Ascending aorta (tissue), 2 donors: Measurements from ENCODE around the gene MDM1. TPM values are rescaled to one million over a fixed set of nuclear protein-coding genes. Genes with fewer than 3 reads are reported as not detected.

Source experiments
- DNase-seq, 2 donors: peaks; one replicate each; pipeline ENCODE4 v3.0.0-alpha.2; 2019; ENCODE audit warnings: low spot score in 2 of 2
- H3K27ac ChIP-seq, 2 donors: fragments of 200-600 bp; sonication (generic); one replicate each; pipeline ENCODE4 v1.5.1; 2016 to 2017; ENCODE audit warnings: mild to moderate bottlenecking in 1 of 2
- H3K27me3 ChIP-seq: fragments of 200-600 bp; sonication (generic); one replicate; pipeline ENCODE4 v1.5.1; 2017
- H3K36me3 ChIP-seq, 2 donors: fragments of 200-600 bp; sonication (generic); one replicate each; pipeline ENCODE4 v1.5.1; 2016
- H3K4me1 ChIP-seq, 2 donors: fragments of 200-600 bp; sonication (generic); one replicate each; pipeline ENCODE4 v1.5.1; 2016 to 2017; ENCODE audit warnings: mild to moderate bottlenecking in 1 of 2
- H3K4me3 ChIP-seq, 2 donors: fragments of 200-600 bp; sonication (generic); one replicate each; pipeline ENCODE4 v1.5.1; 2016 to 2017; ENCODE audit warnings: mild to moderate bottlenecking in 1 of 2
- H3K9me3 ChIP-seq, 2 donors: fragments of 200-600 bp; sonication (generic); one replicate each; pipeline ENCODE4 v1.5.1; 2016
- CTCF ChIP-seq, 3 experiments: fragments of 200-600 bp in 2 of 3; fragments of 450-650 bp in 1 of 3; sonication (generic) in 2 of 3; IDR thresholded peaks; one replicate each; pipeline ENCODE4 v1.5.1; 2016 to 2019; ENCODE audit warnings: antibody characterized with exemption in 3 of 3, mild to moderate bottlenecking in 1 of 3, moderate library complexity in 1 of 3
- intact Hi-C: fragments of 100-400 bp; cut with DNase I; formaldehyde crosslinking; loops from one replicate; pipeline ENCODE4 v1.15.1; 2023
- total RNA-seq: library from RNA; depleted of rRNA; stranded (reverse); fragments of >200 nt; gene quantifications from one replicate; pipeline ENCODE4 v1.1.0, GENCODE V29; 2016

Gene MDM1
- total RNA-seq, 1 donor from 2014 or later, result 9.5 TPM

- Histone ChIP-seq H3K4me1 (no peaks in the 10 kb centered on the region), H3K4me3 (no peak overlapping the region), H3K36me3 (peaks cover 13 to 30% of the 10 kb centered on the region in 2 donors), H3K9me3 (peaks cover 6 to 16% of the 10 kb centered on the region in 2 donors), H3K27me3 (no peaks in the 10 kb centered on the region), H3K27ac (no peak overlapping the region)
- intact Hi-C loops, result no loop called here
- DNase-seq, result no peak
- TF ChIP-seq CTCF (IDR thresholded peaks at IDR 0.05), result no peak
Measured at GRCh38 chr12:68303850-68304249, 28.3 kb downstream of the MDM1 start.

- Histone ChIP-seq H3K27ac (no peak overlapping the region), H3K9me3 (peaks cover 6 to 18% of the 10 kb centered on the region in 2 donors), H3K4me1 (no peaks in the 10 kb centered on the region), H3K36me3 (peaks cover 8 to 36% of the 10 kb centered on the region in 2 donors), H3K27me3 (no peaks in the 10 kb centered on the region), H3K4me3 (no peak overlapping the region)
- TF ChIP-seq CTCF (IDR thresholded peaks at IDR 0.05), result no peak
- intact Hi-C loops, result no loop called here
- DNase-seq, result no peak
Measured at GRCh38 chr12:68297929-68298328, 34.2 kb downstream of the MDM1 start.

- no peak for DNase-seq
- Histone ChIP-seq H3K36me3 (peaks cover 0 to 6% of the 10 kb centered on the region in 2 donors), H3K9me3 (peaks cover 0 to 6% of the 10 kb centered on the region in 2 donors), H3K27ac (no peak overlapping the region), H3K4me1 (no peaks in the 10 kb centered on the region), H3K27me3 (no peaks in the 10 kb centered on the region), H3K4me3 (no peak overlapping the region)
- intact Hi-C loops, result no loop called here
- no peak for TF ChIP-seq CTCF (IDR thresholded peaks at IDR 0.05)
Measured at GRCh38 chr12:68294251-68294650, 37.9 kb downstream of the MDM1 start.

- no peaks in the 10 kb centered on the region for H3K9me3 ChIP-seq
- H3K4me1 ChIP-seq, result no peaks in the 10 kb centered on the region
- DNase-seq, result no peak
- intact Hi-C loops, result no loop called here
- peaks cover 0 to 1% of the 10 kb centered on the region in 2 donors for H3K36me3 ChIP-seq
- H3K27me3 ChIP-seq, result no peaks in the 10 kb centered on the region
- no peak for TF ChIP-seq CTCF (IDR thresholded peaks at IDR 0.05)
- no peak overlapping the region for H3K4me3 ChIP-seq
- H3K27ac ChIP-seq, result no peak overlapping the region
Measured at GRCh38 chr12:68293347-68293746, 38.8 kb downstream of the MDM1 start.

- intact Hi-C loops, result no loop called here
- H3K27ac ChIP-seq, result no peak overlapping the region
Measured at GRCh38 chr12:68292151-68292943, 39.8 kb downstream of the MDM1 start.

More at GRCh38 chr12:68292151-68292943, 39.8 kb downstream of the MDM1 start:
- H3K27me3 ChIP-seq, result no peaks in the 10 kb centered on the region
- TF ChIP-seq CTCF (IDR thresholded peaks at IDR 0.05), result no peak
- no peaks in the 10 kb centered on the region for H3K36me3 ChIP-seq
- no peak overlapping the region for H3K4me3 ChIP-seq
- H3K9me3 ChIP-seq, result no peaks in the 10 kb centered on the region
- no peak for DNase-seq
- H3K4me1 ChIP-seq, result no peaks in the 10 kb centered on the region
